ENCODE results near the gene STAG3. TPM values are rescaled to one million over a fixed set of nuclear protein-coding genes. Genes with fewer than 3 reads are reported as not detected.
A peak's percentile ranks its signal among the peaks of the same experiment; 100 is the strongest.
"Not testable (repeated sequence)": the region's sequence is repeated elsewhere in the genome, so short reads cannot be mapped to it uniquely, and the experiment has no call there.

STAG3 gene, protein sequence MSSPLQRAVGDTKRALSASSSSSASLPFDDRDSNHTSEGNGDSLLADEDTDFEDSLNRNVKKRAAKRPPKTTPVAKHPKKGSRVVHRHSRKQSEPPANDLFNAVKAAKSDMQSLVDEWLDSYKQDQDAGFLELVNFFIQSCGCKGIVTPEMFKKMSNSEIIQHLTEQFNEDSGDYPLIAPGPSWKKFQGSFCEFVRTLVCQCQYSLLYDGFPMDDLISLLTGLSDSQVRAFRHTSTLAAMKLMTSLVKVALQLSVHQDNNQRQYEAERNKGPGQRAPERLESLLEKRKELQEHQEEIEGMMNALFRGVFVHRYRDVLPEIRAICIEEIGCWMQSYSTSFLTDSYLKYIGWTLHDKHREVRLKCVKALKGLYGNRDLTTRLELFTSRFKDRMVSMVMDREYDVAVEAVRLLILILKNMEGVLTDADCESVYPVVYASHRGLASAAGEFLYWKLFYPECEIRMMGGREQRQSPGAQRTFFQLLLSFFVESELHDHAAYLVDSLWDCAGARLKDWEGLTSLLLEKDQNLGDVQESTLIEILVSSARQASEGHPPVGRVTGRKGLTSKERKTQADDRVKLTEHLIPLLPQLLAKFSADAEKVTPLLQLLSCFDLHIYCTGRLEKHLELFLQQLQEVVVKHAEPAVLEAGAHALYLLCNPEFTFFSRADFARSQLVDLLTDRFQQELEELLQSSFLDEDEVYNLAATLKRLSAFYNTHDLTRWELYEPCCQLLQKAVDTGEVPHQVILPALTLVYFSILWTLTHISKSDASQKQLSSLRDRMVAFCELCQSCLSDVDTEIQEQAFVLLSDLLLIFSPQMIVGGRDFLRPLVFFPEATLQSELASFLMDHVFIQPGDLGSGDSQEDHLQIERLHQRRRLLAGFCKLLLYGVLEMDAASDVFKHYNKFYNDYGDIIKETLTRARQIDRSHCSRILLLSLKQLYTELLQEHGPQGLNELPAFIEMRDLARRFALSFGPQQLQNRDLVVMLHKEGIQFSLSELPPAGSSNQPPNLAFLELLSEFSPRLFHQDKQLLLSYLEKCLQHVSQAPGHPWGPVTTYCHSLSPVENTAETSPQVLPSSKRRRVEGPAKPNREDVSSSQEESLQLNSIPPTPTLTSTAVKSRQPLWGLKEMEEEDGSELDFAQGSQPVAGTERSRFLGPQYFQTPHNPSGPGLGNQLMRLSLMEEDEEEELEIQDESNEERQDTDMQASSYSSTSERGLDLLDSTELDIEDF
- polyA plus RNA-seq (2012; ENCODE audit: insufficient read depth, insufficient read length, low read depth): 5.3 TPM

DNA sequence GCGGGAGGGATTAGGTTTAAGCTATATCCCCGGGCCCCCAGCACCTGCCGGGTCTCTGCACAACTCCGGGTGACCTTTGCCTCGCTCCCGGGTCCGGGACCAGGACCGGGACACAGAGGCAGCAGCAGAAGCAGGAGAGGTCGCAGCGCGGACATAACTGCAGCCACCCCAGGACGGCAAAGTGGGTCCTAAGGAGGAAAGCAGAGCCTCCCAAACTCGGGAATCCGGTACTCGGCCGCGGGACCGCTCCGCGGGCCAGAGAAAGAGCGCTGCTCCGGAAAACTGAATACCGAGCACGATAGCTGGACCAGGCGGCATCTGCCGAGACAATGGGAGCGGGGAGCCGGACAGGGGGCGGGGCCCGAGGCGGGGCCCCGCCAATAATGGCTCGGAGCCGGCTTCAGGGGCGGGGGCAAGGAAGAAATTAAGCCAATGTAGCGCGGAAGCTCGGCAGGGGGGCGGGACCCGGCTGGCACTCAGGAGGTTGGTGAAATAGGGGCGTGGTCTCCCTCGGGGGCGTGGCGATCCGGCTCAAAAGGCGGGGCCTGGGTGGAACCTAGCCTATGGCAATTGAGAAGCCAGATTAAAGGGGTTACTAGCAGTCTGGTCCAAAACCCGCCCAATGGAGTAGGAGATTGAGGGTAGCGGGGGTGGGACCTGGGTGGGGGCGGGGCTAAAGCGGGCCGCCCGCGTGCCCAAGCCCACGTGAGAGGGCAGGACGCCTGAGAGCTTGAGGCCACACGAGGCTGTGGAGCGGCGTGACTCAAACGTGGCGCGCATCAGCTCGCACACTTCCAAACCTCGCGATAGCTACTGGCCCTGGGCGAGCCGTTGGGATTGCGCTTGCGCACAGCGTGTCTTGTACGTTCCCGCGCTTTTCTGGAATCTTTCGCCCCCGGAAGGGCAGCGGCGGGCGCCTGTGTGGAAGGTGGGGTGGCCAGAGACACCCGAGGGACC is at the start of gene STAG3, which contains the start of gene GPC2:
Gene STAG3, plus strand, starts transcription at position 874 of the 957 bp plus-strand sequence. CDS start 2,639 bp downstream, outside the sequence.
Gene GPC2, minus strand, starts transcription at position 337 of the 957 bp plus-strand sequence. Its CDS starts 182 bp downstream, at position 155.
- DNase-seq: peak; percentile 99
- H3K4me1 ChIP-seq: peaks cover 3% of the 10 kb centered on the region
- peaks cover 7% of the 10 kb centered on the region for H3K9me3 ChIP-seq
- H3K36me3 ChIP-seq: no peaks in the 10 kb centered on the region
- H3K27me3 ChIP-seq: no peaks in the 10 kb centered on the region
- peak within 1 kb of the TSS; percentile 87 for H3K4me3 ChIP-seq (ENCODE audit: low read depth, low read length)
- TF ChIP-seq, protein P1, sequence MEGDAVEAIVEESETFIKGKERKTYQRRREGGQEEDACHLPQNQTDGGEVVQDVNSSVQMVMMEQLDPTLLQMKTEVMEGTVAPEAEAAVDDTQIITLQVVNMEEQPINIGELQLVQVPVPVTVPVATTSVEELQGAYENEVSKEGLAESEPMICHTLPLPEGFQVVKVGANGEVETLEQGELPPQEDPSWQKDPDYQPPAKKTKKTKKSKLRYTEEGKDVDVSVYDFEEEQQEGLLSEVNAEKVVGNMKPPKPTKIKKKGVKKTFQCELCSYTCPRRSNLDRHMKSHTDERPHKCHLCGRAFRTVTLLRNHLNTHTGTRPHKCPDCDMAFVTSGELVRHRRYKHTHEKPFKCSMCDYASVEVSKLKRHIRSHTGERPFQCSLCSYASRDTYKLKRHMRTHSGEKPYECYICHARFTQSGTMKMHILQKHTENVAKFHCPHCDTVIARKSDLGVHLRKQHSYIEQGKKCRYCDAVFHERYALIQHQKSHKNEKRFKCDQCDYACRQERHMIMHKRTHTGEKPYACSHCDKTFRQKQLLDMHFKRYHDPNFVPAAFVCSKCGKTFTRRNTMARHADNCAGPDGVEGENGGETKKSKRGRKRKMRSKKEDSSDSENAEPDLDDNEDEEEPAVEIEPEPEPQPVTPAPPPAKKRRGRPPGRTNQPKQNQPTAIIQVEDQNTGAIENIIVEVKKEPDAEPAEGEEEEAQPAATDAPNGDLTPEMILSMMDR (IDR thresholded peaks at IDR 0.05; ENCODE audit: low read depth, low read length): no peak

DNA sequence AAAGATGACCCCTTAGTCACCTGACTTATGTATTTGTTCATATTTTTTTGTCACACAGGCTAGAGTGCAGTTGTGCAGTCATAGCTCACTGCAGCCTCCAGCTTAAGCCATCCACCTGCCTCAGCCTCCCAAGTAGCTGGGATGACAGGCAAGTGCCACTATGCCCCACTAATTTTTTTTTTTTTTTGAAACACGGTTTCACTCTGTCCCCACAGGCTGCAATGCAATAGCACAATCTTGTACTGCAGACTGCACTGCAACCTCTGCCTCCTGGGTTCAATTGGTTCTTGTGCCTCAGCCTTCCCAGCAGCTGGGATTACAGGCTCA is 49.1 kb upstream of the STAG3 start:
- Histone ChIP-seq H3K4me3 (ENCODE audit: low read depth, low read length) (no peak overlapping the region), H3K9me3 (no peaks in the 10 kb centered on the region), H3K36me3 (no peaks in the 10 kb centered on the region), H3K27me3 (no peaks in the 10 kb centered on the region), H3K4me1 (peaks cover 3% of the 10 kb centered on the region)
- DNase-seq: no peak
- TF ChIP-seq, protein P1 (IDR thresholded peaks at IDR 0.05; ENCODE audit: low read depth, low read length): no peak

DNA sequence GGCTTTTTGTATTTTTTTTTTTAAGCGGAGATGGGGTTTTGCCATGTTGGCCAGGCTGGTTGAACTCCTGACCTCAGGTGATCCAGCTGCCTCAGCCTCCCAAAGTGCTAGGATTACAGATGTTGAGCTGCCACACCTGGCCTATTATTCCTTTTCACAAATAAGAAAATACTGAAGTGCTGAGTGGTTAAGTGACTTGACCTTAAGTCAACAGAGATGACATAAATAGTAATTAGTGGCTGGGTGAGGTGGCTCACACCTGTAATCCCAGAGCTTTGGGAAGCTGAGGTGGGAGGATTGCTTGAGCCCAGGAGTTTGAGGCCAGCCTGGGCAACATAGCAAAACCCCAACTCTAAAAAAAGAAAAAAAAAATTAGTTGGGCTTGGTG is 47.5 kb upstream of the STAG3 start:
- DNase-seq; H3K4me1 ChIP-seq; H3K9me3 ChIP-seq; H3K27me3 ChIP-seq; H3K36me3 ChIP-seq; H3K4me3 ChIP-seq (ENCODE audit: low read depth, low read length): not testable (repeated sequence)

DNA sequence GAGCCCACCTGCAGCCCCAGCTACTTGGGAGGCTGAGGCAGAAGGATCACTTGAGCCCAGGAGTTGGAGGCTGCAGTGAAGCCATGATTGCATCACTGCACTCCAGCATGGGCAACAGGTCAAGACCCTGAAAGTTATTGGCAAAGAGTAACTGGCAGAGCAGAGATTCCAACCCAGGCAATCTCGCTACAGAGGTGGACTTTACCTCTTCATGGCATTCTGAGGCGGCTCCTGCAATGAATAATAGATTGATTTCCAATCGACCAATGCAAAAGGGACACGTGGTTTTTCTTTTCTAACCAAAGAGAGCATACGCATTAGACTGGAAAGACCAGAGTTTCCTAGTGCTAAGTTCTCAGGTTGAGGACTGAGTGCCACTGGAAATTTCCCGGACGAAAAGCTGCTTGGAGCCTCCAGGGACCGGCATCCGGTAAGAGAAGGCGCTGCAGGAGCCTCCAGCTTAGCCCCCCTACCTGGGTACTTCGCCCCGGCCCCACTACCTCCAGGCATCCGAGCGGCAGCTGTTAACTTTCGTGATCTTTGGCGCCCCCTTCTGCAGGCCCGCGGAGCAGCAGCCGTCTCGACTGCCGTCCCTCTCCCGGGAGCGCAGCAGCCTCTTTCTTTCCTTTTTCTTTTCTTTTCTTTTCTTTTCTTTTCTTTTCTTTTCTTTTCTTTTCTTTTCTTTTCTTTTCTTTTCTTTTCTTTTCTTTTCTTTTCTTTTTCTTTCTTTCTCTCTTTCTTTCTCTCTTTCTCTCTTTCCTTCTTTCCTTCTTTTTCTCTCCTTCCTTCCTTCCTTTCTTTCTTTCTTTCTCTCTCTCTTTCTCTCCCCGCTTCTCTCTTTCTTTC is 46.9 kb upstream of the STAG3 start:
- peak; percentile 86 for DNase-seq
- Histone ChIP-seq H3K4me3 (ENCODE audit: low read depth, low read length) (no peak overlapping the region; the same call in 1 of the 2 replicates), H3K27me3 (peaks cover under 1% of the 10 kb centered on the region; the same call in 1 of the 2 replicates), H3K36me3 (no peaks in the 10 kb centered on the region), H3K9me3 (no peaks in the 10 kb centered on the region), H3K4me1 (peaks cover 3% of the 10 kb centered on the region)
- TF ChIP-seq, protein P1 (IDR thresholded peaks at IDR 0.05; ENCODE audit: low read depth, low read length): peak; percentile 69

DNA sequence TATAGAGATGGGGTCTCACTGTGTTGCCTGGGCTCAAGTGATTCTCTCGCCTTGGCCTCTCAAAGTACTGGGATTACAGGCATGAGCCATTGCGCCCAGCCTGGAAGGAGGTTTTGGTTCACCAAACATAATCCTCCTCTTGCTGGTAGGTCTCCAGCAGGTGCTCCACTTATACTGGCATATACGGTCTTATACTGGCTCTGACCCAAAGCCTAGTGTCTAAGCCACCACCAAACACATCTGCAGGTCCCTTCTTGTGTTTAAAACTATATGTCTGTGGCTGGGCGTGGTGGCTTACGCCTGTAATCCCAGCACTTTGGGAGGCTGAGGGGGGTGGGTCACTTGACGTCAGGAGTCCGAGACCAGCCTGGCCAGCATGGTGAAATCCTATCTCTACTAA is 45.6 kb upstream of the STAG3 start:
- H3K4me1 ChIP-seq: peaks cover 3% of the 10 kb centered on the region
- no peak for DNase-seq
- no peaks in the 10 kb centered on the region for H3K36me3 ChIP-seq
- H3K4me3 ChIP-seq (ENCODE audit: low read depth, low read length): no peak overlapping the region
- H3K9me3 ChIP-seq: no peaks in the 10 kb centered on the region
- peaks cover 5% of the 10 kb centered on the region; the same call in 1 of the 2 replicates for H3K27me3 ChIP-seq
- TF ChIP-seq, protein P1 (IDR thresholded peaks at IDR 0.05; ENCODE audit: low read depth, low read length): no peak
